LNCaP clone FGC (cell line): Measurements from ENCODE around the gene TBCCD1.
"Not testable (repeated sequence)": the region's sequence is repeated elsewhere in the genome, so short reads cannot be mapped to it uniquely, and the experiment has no call there.

Source experiments
- DNase-seq: peaks from one replicate; pipeline ENCODE4 v3.0.0-alpha.2; 2011; ENCODE audit warnings: low read depth
- H3K4me3 ChIP-seq: 2 replicates; pipeline ENCODE4 v1.5.1; 2011; ENCODE audit warnings: mild to moderate bottlenecking, low read depth, low read length, control low read depth
- TF ChIP-seq, protein P1 (sequence below): IDR thresholded peaks from 2 replicates; pipeline ENCODE4 v1.5.1; 2012; ENCODE audit warnings: mild to moderate bottlenecking; ENCODE audit not compliant: control insufficient read depth, insufficient read depth; ENCODE audit errors: extremely low read depth

TBCCD1 gene

GRCh38 chr3:186589121-186589520, 22.0 kb upstream of the TBCCD1 start:
- H3K4me3 ChIP-seq: no peak overlapping the region
- DNase-seq: no peak
- TF ChIP-seq, protein P1, sequence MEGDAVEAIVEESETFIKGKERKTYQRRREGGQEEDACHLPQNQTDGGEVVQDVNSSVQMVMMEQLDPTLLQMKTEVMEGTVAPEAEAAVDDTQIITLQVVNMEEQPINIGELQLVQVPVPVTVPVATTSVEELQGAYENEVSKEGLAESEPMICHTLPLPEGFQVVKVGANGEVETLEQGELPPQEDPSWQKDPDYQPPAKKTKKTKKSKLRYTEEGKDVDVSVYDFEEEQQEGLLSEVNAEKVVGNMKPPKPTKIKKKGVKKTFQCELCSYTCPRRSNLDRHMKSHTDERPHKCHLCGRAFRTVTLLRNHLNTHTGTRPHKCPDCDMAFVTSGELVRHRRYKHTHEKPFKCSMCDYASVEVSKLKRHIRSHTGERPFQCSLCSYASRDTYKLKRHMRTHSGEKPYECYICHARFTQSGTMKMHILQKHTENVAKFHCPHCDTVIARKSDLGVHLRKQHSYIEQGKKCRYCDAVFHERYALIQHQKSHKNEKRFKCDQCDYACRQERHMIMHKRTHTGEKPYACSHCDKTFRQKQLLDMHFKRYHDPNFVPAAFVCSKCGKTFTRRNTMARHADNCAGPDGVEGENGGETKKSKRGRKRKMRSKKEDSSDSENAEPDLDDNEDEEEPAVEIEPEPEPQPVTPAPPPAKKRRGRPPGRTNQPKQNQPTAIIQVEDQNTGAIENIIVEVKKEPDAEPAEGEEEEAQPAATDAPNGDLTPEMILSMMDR: peak; percentile 40

- DNase-seq: no peak
- TF ChIP-seq, protein P1: no peak
- H3K4me3 ChIP-seq: no peak overlapping the region
Measured at GRCh38 chr3:186588632-186589031, 21.5 kb upstream of the TBCCD1 start.

DNA sequence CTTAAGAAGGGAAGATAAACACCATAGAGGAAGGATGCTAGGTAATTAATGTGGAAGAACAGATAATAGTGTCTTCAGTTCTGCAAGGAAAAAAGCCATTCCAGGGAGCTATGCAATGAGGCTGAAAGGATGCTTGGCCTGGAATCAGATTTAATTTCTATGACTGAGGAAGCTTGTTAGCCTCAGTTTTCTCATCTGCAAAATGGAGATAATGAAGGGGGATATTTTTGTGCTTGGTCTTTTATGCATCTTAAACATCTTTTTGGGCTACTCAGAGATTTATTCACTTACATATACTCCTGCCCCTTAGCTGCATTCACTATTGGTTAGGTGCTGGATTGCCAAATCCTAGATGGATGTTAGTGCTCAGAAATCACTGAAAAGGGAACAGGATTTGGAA, 20.0 kb upstream of the TBCCD1 start:
- H3K4me3 ChIP-seq: no peak overlapping the region
- no peak for DNase-seq
- TF ChIP-seq, protein P1: no peak

DNA sequence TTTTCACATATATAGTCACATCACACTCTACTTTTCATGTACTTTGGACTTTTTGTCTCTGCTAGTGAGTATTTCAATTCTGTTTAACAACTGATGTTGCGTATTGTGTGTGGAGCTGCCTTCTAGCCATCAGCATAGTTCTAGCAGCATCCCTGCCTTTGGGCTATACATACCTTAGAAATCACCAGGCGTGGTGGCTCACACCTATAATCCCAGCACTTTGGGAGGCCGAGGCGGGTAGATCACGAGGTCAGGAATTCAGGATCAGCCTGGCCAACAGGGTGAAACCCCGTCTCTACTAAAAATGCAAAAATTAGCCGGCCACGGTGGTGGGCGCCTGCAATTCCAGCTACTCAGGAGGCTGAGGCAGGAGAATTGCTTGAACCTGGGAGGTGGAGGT, 19.1 kb upstream of the TBCCD1 start:
- not testable (repeated sequence) for H3K4me3 ChIP-seq

GRCh38 chr3:186583831-186584230, 16.7 kb upstream of the TBCCD1 start:
- H3K4me3 ChIP-seq: no peak overlapping the region
- TF ChIP-seq, protein P1: no peak
- no peak for DNase-seq

More for the DNA sequence above, 19.1 kb upstream of the TBCCD1 start:
- not testable (repeated sequence) for DNase-seq

- DNase-seq: no peak
- TF ChIP-seq, protein P1: no peak
- H3K4me3 ChIP-seq: no peak overlapping the region
Measured at GRCh38 chr3:186582541-186582940, 15.4 kb upstream of the TBCCD1 start.

- DNase-seq: no peak
- TF ChIP-seq, protein P1: no peak
- no peak overlapping the region for H3K4me3 ChIP-seq
Measured at GRCh38 chr3:186580785-186581184, 13.6 kb upstream of the TBCCD1 start.
